Sigmoid colon (tissue), 4 donors: ENCODE data around the gene GSTO1.

Source experiments
- CTCF ChIP-seq, 4 experiments: fragments of 450-650 bp in 3 of 4; fragments of 200-600 bp in 1 of 4; IDR thresholded peaks; one replicate each; pipeline ENCODE4 v1.5.1; 2016 to 2019; ENCODE audit warnings: antibody characterized with exemption in 4 of 4, mild to moderate bottlenecking in 3 of 4, moderate library complexity in 2 of 4
- EP300 ChIP-seq, 4 donors: sonication (generic); formaldehyde crosslinking; IDR thresholded peaks; one replicate each; pipeline ENCODE4 v1.6.1; 2017; ENCODE audit warnings: antibody characterized with exemption in 4 of 4
- POLR2AphosphoS5 ChIP-seq, 4 donors: sonication (generic); formaldehyde crosslinking; IDR thresholded peaks; one replicate each; pipeline ENCODE4 v1.6.1; 2017; ENCODE audit warnings: antibody characterized with exemption in 4 of 4

DNA sequence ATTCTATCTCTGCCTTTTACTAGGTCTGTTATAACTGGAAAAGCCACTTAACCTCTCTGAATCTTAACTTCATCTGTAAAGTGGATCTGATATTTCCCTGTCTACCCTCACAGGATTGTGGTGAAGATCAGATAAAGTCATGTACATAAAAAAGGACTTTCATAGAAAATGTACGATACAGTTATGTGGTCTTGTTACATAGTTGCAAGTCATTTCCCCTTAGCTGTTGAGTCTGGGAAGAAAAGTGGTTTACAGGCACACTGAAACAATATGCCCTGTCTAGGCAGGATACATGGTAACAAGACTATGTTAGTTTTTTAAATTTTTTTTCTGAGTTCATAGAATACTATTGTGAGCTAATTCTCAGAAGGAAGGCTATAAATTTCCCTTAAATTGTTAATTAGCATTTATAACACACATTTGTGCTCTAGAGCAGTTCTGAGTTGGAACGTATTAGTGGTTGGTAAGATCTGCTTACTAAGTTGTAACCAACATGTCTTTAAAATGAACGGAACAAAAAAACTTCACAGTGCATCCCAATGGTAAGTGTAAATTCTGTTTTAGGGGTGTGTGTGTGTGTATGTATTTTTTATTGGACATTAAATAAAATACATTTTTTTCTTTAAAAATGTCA is 7.1 kb upstream of the GSTO1 start:
- TF ChIP-seq CTCF (IDR thresholded peaks at IDR 0.05) (no peak), EP300 (IDR thresholded peaks at IDR 0.05) (no peak), POLR2AphosphoS5 (IDR thresholded peaks at IDR 0.05) (no peak)
